Adipocyte (in vitro differentiated cells): ENCODE data around the gene TEX13D.
"Not testable (repeated sequence)": the region's sequence is repeated elsewhere in the genome, so short reads cannot be mapped to it uniquely, and the experiment has no call there.

Source experiments
- DNase-seq: peaks from one replicate; pipeline ENCODE4 v3.0.0-alpha.2; 2015; ENCODE audit warnings: low read depth
- H3K27me3 ChIP-seq: replicated peaks from 2 replicates; pipeline ENCODE4 v1.7.0; 2013; ENCODE audit warnings: mild to moderate bottlenecking, low read length, moderate library complexity; ENCODE audit not compliant: control insufficient read depth, insufficient read depth
- H3K36me3 ChIP-seq: 2 replicates; pipeline ENCODE4 v1.7.0; 2013; ENCODE audit warnings: low read length, mild to moderate bottlenecking, moderate library complexity; ENCODE audit not compliant: control insufficient read depth, insufficient read depth, severe bottlenecking
- H3K4me1 ChIP-seq: 2 replicates; pipeline ENCODE4 v1.7.0; 2013; ENCODE audit warnings: mild to moderate bottlenecking, low read length, moderate library complexity; ENCODE audit not compliant: control insufficient read depth, insufficient read depth
- H3K4me3 ChIP-seq: 2 replicates; pipeline ENCODE4 v1.7.0; 2013; ENCODE audit warnings: mild to moderate bottlenecking, low read length, moderate library complexity
- H3K9ac ChIP-seq: 2 replicates; pipeline ENCODE4 v1.7.0; 2013; ENCODE audit warnings: mild to moderate bottlenecking, low read length, moderate library complexity
- H3K9me3 ChIP-seq: 2 replicates; pipeline ENCODE4 v1.7.0; 2013; ENCODE audit warnings: mild to moderate bottlenecking, low read length, moderate library complexity; ENCODE audit not compliant: control insufficient read depth

TEX13D gene

DNA sequence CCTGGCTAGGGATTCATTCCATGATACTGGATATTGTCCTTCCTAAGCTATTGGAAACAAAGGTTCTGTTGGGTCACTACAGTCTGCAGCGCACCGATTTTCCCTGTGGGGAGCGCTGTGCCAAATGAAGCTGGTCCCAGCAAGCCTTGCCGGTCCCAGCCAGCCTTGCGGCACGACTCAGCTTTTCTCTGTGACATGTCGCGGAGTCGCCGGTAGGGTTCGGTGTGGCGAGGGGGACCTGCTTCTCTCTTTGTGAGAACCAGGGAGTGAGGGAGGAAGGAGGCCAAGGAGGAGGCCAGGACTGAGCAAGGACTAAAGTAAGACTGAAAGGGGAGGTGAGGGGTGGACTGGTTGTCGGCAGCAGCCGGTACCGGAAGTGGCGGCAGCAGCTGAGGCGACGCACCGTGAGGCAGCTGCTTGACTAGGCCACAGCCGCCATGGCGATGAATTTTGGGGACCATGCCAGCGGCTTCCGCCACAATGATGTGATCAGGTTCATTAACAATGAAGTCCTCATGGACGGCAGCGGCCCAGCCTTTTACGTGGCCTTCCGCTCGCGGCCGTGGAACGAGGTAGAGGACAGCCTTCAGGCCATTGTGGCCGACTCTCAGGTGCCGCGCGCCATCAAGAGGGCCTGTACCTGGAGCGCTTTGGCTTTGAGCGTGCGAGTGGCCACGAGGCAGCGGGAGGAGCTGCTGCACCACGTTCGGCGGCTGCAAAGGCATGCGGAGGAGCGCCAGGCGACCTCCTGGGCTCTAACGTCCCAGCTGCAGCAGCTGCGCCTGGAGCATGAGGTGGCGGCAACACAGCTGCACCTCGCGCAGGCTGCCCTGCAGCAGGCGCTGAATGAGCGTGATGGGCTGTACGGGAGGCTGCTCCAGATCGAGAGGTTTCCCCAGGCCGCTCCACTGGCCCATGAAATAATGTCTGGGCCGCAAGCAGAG, at the start of gene TEX13D:
TEX13D (plus strand) TSS at position 180 of the 944 bp plus-strand sequence; CDS start at position 438, 258 bp downstream.
- Histone ChIP-seq H3K4me1 (no peaks in the 10 kb centered on the region), H3K9me3 (no peaks in the 10 kb centered on the region), H3K27me3 (peaks cover 5% of the 10 kb centered on the region), H3K9ac (no peak within 1 kb of the TSS), H3K36me3 (no peaks in the 10 kb centered on the region), H3K4me3 (no peak within 1 kb of the TSS)
- DNase-seq = no peak

DNA sequence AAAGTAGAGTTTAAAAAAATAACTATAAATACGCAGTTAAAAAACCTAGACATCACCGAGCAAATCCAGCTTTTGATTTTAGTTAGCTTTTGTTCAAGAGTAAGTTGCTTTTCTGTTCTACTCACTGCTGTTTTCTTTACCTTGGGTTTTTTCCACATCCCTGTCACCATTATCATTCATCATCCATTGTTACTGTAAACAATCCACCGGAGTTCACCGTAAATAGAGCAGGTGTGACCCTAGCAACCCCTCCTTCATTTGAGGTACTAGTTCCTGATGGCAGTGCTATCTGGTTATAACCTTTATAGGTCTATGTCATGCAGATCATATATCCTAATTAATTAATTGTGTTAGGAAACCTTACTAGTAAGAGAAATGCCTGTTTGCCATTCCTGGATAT, 43.0 kb upstream of the TEX13D start:
- no peaks in the 10 kb centered on the region for H3K27me3 ChIP-seq

DNA sequence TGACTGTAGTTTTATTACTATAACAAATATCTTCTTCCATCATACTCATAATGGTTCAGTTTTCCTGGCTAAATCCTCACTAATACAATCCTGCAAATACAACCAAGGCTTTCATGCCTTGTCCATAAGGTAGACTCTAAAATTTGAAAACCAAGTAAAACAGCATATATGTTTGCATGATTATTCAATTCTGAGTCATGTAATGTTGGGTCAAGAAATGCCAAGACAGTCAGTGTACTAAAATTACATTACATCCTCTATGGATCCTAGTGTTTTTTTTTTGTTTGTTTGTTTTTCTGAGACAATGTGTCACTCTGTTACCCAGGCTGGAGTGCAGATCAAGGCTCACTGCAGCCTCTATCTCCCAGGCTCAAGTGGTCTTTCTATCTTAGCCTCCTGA, 38.6 kb upstream of the TEX13D start:
- H3K27me3 ChIP-seq = no peaks in the 10 kb centered on the region
- no peak overlapping the region for H3K9ac ChIP-seq
- no peaks in the 10 kb centered on the region for H3K4me1 ChIP-seq
- no peak overlapping the region for H3K4me3 ChIP-seq
- no peak for DNase-seq
- H3K36me3 ChIP-seq = no peaks in the 10 kb centered on the region
- H3K9me3 ChIP-seq = no peaks in the 10 kb centered on the region

More for the DNA sequence above, 43.0 kb upstream of the TEX13D start:
- Histone ChIP-seq H3K9me3 (no peaks in the 10 kb centered on the region), H3K4me3 (no peak overlapping the region), H3K36me3 (no peaks in the 10 kb centered on the region), H3K9ac (no peak overlapping the region), H3K4me1 (no peaks in the 10 kb centered on the region)
- no peak for DNase-seq

DNA sequence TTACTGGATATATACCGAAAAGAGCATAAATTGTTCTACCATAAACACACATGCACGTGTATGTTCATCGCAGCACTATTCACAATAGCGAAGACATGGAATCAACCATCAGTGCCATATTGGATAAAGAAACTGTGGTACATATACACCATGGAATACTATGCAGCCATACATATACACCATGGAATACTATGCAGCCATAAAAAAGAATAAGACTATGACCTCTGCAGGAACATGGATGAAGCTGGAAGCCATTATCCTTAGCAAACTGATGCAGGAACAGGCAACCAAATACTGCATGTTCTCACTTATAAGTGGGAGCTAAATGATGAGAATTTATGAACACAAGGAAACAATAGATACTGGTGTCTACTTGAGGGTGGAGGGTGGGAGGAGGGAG, 33.1 kb upstream of the TEX13D start:
- not testable (repeated sequence) for DNase-seq, H3K9me3 ChIP-seq, H3K9ac ChIP-seq, H3K4me3 ChIP-seq, H3K36me3 ChIP-seq, H3K27me3 ChIP-seq, H3K4me1 ChIP-seq

DNA sequence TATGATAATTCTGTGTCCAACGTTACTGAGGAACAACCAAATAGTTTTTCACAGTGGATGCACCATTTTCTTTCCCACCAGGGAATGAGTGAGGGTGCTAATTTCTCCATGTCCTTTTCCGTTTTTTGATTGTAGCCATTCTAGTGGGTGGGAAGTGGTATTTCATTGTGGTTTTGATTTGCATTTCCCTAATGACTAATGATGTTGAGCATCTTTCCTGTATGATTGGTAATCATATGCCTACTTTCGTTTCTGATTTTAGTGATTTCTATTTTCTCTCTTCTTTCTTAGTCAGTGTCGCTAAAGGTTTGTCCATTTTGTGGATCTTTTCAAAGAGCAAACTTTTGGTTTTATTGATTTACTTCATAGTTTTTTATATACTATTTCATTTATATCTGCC, 32.1 kb upstream of the TEX13D start:
- no peaks in the 10 kb centered on the region for H3K27me3 ChIP-seq
- no peak overlapping the region for H3K4me3 ChIP-seq

DNA sequence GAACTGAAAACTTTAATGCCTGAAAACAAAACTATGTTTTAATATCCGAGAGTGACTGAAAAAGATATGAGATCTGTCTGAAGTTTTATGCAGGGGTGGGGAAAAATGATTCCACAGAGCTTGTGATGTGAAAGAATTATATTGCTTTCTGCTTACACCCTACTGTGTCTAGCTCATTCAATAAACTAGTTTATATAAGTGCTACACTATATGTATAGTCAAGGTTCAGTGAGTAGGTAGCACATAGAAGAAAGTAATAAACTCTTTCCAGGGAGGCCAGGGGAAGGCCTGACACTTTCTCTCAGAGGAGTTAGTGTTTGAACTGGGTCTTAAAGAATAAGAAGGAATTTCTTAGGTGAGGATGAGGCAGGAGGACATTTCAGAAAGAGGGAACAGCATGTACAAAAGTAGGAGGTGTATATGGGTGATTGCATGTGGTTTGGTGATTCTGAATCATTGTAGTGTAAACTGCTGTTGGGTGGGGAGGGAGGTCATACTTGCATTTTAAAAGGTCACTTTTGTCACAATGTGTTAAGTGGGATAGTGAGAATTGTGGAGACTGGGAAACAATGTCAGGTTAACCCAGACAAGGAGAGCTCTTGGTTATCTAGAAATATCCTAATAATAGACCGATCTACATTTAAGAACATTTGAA, 25.1 kb upstream of the TEX13D start:
- no peak for DNase-seq
- Histone ChIP-seq H3K4me3 (no peak overlapping the region), H3K36me3 (no peaks in the 10 kb centered on the region), H3K4me1 (no peaks in the 10 kb centered on the region), H3K9me3 (peaks cover 8% of the 10 kb centered on the region), H3K27me3 (peaks cover 7% of the 10 kb centered on the region), H3K9ac (no peak overlapping the region)

More for the DNA sequence above, 32.1 kb upstream of the TEX13D start:
- Histone ChIP-seq H3K9ac (no peak overlapping the region), H3K4me1 (no peaks in the 10 kb centered on the region), H3K36me3 (no peaks in the 10 kb centered on the region), H3K9me3 (peaks cover 8% of the 10 kb centered on the region)
- no peak for DNase-seq

DNA sequence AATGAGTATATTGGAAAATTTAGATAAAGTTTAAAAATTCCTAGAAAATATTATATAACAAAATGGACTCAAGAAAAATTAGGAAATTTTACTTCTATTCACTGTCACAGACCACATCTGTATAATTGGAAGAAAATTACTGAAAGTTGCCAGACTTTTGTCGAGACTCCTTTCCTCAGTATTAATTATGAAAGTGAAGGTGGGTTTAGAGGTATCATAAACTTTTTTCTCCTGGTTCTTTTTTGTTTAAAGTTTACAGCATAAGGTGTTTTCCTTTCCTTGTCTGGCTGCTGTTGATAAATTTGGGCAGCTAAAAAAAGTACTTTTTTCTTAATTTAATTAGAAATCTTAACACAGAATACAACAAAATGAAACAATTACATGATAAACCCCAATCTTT, 6.7 kb upstream of the TEX13D start:
- H3K4me3 ChIP-seq = no peak overlapping the region
- no peaks in the 10 kb centered on the region for H3K4me1 ChIP-seq
- no peak overlapping the region for H3K9ac ChIP-seq
- no peaks in the 10 kb centered on the region for H3K36me3 ChIP-seq
- peaks cover 3% of the 10 kb centered on the region for H3K9me3 ChIP-seq
- DNase-seq = no peak
- no peaks in the 10 kb centered on the region for H3K27me3 ChIP-seq

DNA sequence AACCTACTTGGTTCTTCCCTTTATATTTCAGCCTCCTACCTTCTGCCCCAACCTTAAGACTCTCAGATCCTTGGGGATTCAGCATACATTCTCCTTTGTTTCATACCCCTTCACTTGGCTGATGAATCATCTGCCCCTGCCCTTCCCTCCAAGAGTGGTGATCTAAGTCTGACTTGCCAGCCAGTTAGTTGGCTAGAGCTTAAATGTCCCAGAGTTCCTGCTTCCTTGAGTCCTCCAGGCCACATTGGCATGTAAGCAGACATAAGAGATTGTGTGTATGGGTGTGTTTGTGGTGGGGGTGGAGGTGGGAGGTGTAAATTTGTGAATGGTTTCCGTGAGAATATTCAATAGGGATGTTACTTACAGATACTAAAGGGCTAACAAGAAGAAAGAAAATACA, 3.7 kb upstream of the TEX13D start:
- no peak for DNase-seq
- no peaks in the 10 kb centered on the region for H3K4me1 ChIP-seq
- H3K9me3 ChIP-seq = no peaks in the 10 kb centered on the region
- no peaks in the 10 kb centered on the region for H3K36me3 ChIP-seq
- no peak overlapping the region for H3K4me3 ChIP-seq
- H3K27me3 ChIP-seq = no peaks in the 10 kb centered on the region
- no peak overlapping the region for H3K9ac ChIP-seq

DNA sequence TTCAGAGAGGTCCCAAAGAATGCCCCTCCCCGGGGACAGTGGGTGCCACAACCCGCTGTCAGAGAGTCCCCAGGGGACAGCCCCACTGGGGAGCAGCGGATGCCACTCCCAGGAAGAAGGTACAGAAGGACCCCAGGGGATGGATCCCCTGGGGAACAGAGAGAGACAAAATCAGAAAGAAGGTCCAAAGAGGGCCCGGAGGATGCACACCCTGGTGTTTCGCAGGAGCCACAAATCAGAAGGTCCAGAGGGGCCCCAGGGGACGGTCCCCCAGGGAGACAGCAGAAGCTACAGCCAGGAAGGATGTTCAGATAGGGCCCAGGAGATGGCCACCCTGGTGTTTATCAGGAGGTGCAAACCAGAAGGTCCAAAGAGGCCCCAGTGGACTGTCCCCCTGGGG, 1.4 kb downstream of the TEX13D start:
- Histone ChIP-seq H3K4me1 (no peaks in the 10 kb centered on the region), H3K36me3 (no peaks in the 10 kb centered on the region), H3K27me3 (peaks cover 5% of the 10 kb centered on the region), H3K4me3 (no peak overlapping the region), H3K9ac (no peak overlapping the region), H3K9me3 (no peaks in the 10 kb centered on the region)
- DNase-seq = no peak

DNA sequence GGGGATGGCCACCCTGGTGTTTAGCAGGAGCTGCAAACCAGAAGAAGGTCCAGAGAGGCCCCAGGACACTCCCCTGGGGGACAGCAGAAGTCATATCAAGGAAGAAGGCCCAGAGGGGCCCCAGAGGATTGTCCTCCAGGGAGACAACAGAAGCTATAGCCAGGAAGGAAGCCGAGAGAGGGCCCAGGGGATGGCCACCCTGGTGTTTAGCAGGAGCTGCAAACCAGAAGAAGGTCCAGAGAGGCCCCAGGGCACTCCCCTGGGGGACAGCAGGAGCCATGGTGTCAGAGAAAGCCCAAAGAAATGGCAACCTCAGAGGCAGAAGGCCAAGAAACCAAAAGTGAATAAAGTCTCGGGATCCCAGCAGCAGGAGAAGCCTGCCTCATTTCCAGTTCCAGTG, 2.1 kb downstream of the TEX13D start:
- not testable (repeated sequence) for H3K9me3 ChIP-seq, DNase-seq, H3K4me1 ChIP-seq, H3K9ac ChIP-seq, H3K27me3 ChIP-seq, H3K4me3 ChIP-seq, H3K36me3 ChIP-seq

DNA sequence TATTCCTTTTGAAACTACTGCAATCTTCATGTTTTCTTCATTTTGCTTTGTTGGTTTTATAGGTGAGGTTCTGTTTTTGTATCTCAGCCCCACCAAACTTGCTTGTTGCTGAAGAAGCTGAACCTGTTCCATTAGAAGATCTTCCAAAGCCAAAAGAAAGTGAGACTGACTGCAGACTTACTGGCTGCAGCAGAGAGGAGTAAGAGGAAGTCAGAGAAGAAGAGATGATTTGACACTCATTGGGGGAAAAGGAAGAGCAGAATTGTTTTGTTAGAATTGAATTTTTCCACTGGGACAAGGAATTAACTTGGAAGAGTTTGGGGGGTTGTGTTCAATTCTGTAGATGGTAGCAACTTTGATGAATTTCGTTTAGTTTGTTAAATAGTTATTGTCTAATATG, 3.1 kb downstream of the TEX13D start:
- H3K9me3 ChIP-seq = no peaks in the 10 kb centered on the region
- peaks cover 5% of the 10 kb centered on the region for H3K27me3 ChIP-seq
- no peak overlapping the region for H3K4me3 ChIP-seq
- no peaks in the 10 kb centered on the region for H3K4me1 ChIP-seq
- no peak overlapping the region for H3K9ac ChIP-seq
- no peaks in the 10 kb centered on the region for H3K36me3 ChIP-seq
- no peak for DNase-seq
